Measurements from ENCODE around the gene IGSF6.
"Not testable (repeated sequence)": the region's sequence is repeated elsewhere in the genome, so short reads cannot be mapped to it uniquely, and the experiment has no call there.

IGSF6 gene

DNA sequence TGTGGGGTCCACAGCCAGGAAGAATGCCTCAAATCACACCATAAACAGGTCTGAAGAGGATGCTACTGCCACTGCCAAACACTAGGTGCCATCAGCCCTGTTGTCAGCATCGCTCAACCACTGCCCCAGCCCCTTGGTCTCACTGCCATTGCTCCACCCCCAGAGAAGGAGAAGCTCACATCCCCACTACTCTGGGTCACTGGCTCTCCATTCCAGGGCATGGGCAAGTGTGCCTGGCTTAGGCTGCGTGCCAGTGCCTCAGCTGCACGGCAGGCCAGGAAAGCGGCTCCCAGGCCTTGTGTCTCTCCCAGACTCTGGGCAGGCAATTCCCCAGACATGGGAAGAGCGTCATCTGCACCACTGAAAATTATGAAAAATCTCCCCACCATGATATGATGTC lies 1.2 kb upstream of the IGSF6 start:
- no peak for DNase-seq (ENCODE audit: low spot score)

DNA sequence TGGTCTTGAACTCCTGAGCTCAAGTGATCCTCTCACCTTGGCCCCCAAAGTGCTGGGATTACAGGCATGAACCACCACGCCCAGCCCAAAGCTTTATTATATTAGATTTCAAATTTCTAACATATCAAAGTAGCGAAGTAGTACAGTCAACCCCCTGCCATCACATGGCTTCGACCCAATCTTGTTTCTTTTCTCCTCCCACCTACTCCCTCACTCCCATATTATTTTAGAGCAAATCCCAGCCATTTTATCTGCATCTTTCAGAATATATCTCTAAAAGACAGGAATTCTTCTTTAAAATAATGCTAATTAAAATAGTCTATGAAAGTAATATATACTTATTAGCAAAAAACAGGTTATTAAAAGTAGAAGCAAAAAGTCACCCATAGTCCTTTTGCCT lies 893 bp downstream of the IGSF6 start:
- no peak for DNase-seq (ENCODE audit: low spot score)

DNA sequence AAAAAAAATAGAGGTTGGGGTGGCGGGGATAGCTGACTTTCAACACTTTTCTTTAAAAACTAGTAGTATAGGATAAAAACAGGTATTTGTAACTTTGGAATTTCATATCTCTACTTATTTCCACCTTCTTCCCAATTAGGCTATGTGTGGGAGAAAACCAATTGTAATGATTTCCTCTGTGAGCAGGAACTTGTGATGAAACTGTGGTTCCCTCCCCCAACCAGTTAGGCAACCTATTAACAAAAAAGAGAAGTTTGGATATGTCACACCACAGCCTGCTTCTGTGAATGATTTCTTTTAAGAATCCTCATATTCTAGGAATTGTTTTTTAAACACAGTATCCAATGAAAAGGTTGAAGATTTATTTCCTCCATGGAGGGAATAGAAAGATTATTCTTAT lies 1.9 kb downstream of the IGSF6 start:
- DNase-seq (ENCODE audit: low spot score) = no peak

DNA sequence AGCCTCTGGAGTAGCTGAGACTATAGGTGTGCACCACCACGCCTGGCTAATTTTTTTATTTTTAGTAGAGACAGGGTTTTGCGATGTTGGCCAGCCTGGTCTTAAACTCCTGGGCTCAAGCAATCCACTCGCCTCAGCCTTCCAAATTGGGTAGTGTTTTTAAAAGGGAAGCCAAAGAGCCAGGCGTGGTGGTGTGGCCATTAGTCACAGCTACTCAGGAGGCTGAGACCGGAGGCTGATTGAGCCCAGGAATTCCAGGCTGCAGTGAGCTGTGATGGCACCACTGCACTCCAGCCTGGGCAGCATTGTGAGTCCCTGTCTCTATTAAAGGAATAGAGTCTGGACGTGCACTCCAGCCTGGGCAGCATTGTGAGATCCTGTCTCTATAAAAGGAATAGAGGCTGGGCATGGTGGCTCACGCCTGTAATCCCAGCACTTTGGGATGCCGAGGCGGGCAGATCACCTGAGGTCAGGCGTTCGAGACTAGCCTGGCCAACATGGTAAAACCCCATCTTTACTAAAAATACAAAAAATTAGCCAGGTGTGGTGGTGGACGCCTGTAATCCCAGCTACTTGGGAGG lies 2.5 kb downstream of the IGSF6 start:
- not testable (repeated sequence) for DNase-seq (ENCODE audit: low spot score)

- DNase-seq (ENCODE audit: low spot score) = no peak
These were observed 4.7 kb downstream of the IGSF6 start for GRCh38 chr16:21647562-21648164.

DNA sequence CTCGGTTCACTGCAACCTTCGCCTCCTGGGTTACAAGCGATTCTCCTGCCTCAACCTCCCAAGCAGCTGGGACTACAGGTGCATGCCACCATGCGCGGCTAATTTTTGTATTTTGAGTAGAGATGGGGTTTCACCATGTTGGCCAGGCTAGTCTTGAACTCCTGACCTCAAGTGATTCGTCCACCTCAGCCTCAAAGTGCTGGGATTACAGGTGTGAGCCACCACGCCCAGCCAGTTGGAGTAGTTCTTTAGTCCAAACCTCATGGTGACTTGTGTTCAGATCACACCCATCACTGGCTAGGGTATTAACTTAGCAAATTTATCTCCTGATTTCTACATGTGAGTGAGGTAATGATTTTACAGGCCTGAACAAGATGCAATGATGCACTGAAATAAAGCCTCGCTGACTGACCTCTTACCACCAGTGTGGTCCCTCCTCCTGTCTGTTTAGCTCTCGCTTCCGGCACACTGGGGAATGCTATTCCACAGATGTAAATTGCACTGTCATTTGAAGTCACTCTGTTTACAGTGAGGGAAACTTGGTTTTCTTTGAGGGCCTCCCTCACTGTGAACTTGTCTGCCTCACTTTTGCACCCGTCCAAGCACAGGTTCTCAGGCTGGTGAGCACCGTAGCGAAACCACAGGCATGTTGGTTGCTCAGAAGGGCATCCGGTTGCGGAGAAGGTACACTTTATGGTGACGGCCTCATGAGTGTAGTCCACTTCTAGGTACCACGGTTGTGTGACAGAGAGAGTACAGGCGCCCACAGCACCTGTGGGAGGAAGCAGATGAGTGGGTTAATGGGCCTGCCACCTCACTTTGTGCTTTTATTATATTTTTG lies 5.5 kb downstream of the IGSF6 start:
- no peak for DNase-seq (ENCODE audit: low spot score)

- DNase-seq (ENCODE audit: low spot score) = peak; percentile 38
These were observed 6.3 kb downstream of the IGSF6 start for GRCh38 chr16:21646091-21646490.

- DNase-seq (ENCODE audit: low spot score) = no peak
These were observed 7.1 kb downstream of the IGSF6 start for GRCh38 chr16:21645261-21645721.

- no peak for DNase-seq (ENCODE audit: low spot score)
These were observed 7.7 kb downstream of the IGSF6 start for GRCh38 chr16:21644674-21645073.

GRCh38 chr16:21643785-21644184 lies 8.6 kb downstream of the IGSF6 start:
- DNase-seq (ENCODE audit: low spot score) = no peak

- DNase-seq (ENCODE audit: low spot score) = no peak
These were observed 9.5 kb downstream of the IGSF6 start for GRCh38 chr16:21642861-21643260.

DNA sequence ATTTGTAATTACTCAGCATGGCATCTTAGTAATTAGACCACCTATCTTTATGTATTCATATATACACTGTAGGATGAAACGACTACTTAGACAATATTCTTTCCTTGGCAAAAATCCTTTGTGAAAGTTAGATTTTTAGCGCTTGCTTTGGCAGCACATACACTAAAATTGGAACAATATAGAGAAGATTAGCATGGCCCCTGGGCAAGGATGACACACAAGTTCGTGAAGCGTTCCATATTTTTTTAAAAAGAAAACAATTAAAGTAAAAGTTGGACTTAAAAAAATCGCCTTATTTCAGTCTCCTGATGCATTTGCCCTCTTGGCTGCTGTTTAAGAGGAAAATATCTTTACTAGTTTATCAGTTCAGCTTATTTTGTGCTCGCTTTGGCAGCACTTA lies 10.5 kb downstream of the IGSF6 start:
- DNase-seq (ENCODE audit: low spot score) = no peak

DNA sequence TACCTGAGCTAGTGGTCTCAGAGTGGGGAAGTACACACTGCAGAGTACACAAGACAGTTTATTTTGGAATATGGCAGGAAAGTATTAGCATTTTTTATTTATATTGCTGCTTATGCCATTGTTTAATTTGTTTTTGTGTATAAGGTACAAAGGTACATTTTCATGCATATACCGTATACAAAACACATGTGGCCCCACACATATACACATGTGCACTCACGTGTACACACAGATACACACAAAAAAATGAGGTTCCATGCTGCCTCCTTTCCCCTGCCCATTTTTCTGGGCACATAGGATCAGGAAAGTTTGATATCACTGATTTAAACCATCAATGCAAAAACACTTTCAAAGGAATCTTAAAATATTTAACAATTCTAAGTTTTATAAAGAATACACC lies 12.9 kb downstream of the IGSF6 start:
- DNase-seq (ENCODE audit: low spot score) = no peak

DNA sequence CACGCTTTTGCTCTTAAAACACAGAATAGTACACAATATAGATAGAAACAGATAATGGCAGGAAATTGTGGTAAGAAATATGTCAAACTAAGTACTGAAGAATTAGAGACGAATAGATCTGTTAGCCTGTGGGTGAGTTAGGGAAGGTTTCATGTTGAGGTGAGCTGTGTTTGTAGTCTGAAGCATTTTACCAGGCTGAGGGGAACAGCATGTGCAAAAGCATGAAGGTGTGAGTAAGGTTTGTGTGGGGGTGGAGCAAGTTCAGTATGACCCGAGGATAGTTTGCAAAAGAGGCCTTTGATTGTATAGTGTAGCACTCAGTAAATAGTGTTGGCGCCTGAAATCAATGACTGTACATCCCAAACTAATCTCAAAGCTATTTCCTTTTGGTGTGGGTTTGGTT lies 13.8 kb downstream of the IGSF6 start:
- DNase-seq (ENCODE audit: low spot score) = peak; percentile 48

GRCh38 chr16:21637032-21637968 lies 15.1 kb downstream of the IGSF6 start:
- no peak for DNase-seq (ENCODE audit: low spot score)

GRCh38 chr16:21635694-21636093 lies 16.7 kb downstream of the IGSF6 start:
- not testable (repeated sequence) for DNase-seq (ENCODE audit: low spot score)

GRCh38 chr16:21634216-21634615 lies 18.2 kb downstream of the IGSF6 start:
- no peak for DNase-seq (ENCODE audit: low spot score)

- DNase-seq (ENCODE audit: low spot score) = not testable (repeated sequence)
These were observed 20.3 kb downstream of the IGSF6 start for GRCh38 chr16:21631951-21632575.

DNA sequence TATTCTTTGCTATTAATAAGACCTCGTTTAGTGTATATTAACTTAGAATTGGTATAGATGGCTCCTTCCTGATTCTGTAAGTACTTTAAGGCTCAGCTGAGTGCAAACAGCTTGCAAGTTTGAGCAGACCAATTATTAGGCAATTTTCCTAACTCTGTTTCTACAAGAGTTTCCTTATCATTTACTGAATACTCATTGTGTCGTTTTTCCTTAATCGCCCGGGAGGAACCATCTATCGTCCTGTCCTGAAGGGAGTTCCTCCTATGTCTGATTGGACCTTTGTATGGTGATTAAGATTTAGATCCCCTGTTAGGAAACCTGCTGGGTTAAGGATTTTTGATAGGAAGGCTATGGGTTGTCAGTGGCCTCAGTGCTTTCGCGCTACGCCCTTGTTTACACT lies 21.0 kb downstream of the IGSF6 start:
- not testable (repeated sequence) for DNase-seq (ENCODE audit: low spot score)

DNA sequence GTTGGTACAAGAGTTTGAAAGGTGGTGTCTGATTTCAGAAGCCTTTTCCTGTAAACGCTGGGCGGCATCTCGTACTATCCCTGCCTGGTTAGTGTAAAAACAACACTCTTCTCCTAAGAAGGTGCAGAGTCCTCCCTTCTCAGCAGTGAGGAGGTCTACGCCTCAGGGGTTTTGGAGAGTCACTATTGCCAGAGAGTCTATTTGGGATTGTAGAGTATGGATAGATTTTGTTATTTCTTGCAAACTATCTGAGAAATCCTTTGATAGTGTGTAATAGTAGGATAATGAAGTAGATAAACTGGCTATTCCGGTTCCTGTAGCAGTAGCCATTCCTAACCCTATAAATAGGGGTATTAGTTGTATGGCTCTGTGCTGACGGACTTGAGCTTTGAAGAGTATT lies 21.5 kb downstream of the IGSF6 start:
- DNase-seq (ENCODE audit: low spot score) = not testable (repeated sequence)
